B cell (primary cell): Measurements from ENCODE around the gene PALLD. TPM values are rescaled to one million over a fixed set of nuclear protein-coding genes. Genes with fewer than 3 reads are reported as not detected.

ENCODE experiments used
- ATAC-seq: fragments of 200-7000 bp; cut with Tn5 transposase; one replicate; pipeline ENCODE4 v1.10.0; 2021; ENCODE audit warnings: low read depth, mild to moderate bottlenecking, moderate number of reproducible peaks, moderate library complexity
- CTCF ChIA-PET: fragments of 350-600 bp; sonication (Branson Sonifier 250); formaldehyde crosslinking; loops from one replicate; lab custom pipeline; 2021; ENCODE audit warnings: antibody characterized with exemption, inconsistent platforms; lab: Charles Lee
- POLR2A ChIA-PET: fragments of 350-600 bp; sonication (Branson Sonifier 250); formaldehyde crosslinking; loops from one replicate; lab custom pipeline; 2021; ENCODE audit warnings: antibody characterized with exemption; lab: Charles Lee
- DNase-seq: peaks from one replicate; pipeline ENCODE4 v3.0.0; 2013
- H2AFZ ChIP-seq: 2 replicates; pipeline ENCODE4 v1.6.1; 2012; ENCODE audit warnings: mild to moderate bottlenecking, low read depth, low read length; ENCODE audit not compliant: insufficient read depth, poor library complexity, severe bottlenecking
- H3K27ac ChIP-seq, 2 donors: 1 replicate in 1 of 2; 2 replicates in 1 of 2; pipeline ENCODE4 v1.5.1; 2012 to 2013; ENCODE audit warnings: low read length in 2 of 2, mild to moderate bottlenecking in 2 of 2, moderate library complexity in 1 of 2
- H3K27me3 ChIP-seq, 4 experiments: fragments of 200-600 bp in 1 of 4; sonication (generic) in 1 of 4; replicated peaks in 1 of 4; 1 replicate in 2 of 4; 2 replicates in 2 of 4; pipeline versions ENCODE4 v1.6.1 to v1.7.0; 2013 to 2016; ENCODE audit warnings: low read length in 3 of 4, mild to moderate bottlenecking in 2 of 4, mixed read lengths in 1 of 4, moderate library complexity in 1 of 4; ENCODE audit not compliant: insufficient read depth in 4 of 4, control insufficient read depth in 3 of 4; ENCODE audit errors: control extremely low read depth in 1 of 4
- H3K36me3 ChIP-seq, 2 experiments: replicated peaks in 1 of 2; 1 replicate in 1 of 2; 2 replicates in 1 of 2; pipeline versions ENCODE4 v1.6.1 to v1.7.1; 2013; ENCODE audit warnings: low read length in 1 of 2; ENCODE audit not compliant: insufficient read depth in 2 of 2, control insufficient read depth in 1 of 2; ENCODE audit errors: control extremely low read depth in 1 of 2, extremely low read depth in 1 of 2
- H3K4me1 ChIP-seq, 2 donors: fragments of 200-600 bp in 1 of 2; sonication (generic) in 1 of 2; 1 replicate in 1 of 2; 2 replicates in 1 of 2; pipeline versions ENCODE4 v1.5.1 to v1.6.1; 2013 to 2017; ENCODE audit warnings: low read length in 2 of 2; ENCODE audit not compliant: control insufficient read depth in 2 of 2, insufficient read depth in 2 of 2
- H3K4me2 ChIP-seq: replicated peaks from 2 replicates; pipeline ENCODE3; 2012; ENCODE audit warnings: mild to moderate bottlenecking, low read depth, low read length; ENCODE audit not compliant: poor library complexity, severe bottlenecking
- H3K4me3 ChIP-seq, 5 experiments: fragments of 200-600 bp in 1 of 5; sonication (generic) in 1 of 5; 1 replicate in 3 of 5; 2 replicates in 2 of 5; pipeline versions ENCODE4 v1.5.1 to v1.7.0; 2011 to 2016; ENCODE audit warnings: low read length in 4 of 5, mild to moderate bottlenecking in 4 of 5, low read depth in 2 of 5, control low read depth in 1 of 5, moderate library complexity in 1 of 5; ENCODE audit not compliant: insufficient read depth in 1 of 5; ENCODE audit errors: control extremely low read depth in 1 of 5, extremely low read depth in 1 of 5
- H3K79me2 ChIP-seq: fragments of 200-600 bp; sonication (generic); one replicate; pipeline ENCODE4 v1.6.0; 2016; ENCODE audit warnings: low read length; ENCODE audit not compliant: control insufficient read depth, insufficient read depth
- H3K9ac ChIP-seq: fragments of 200-600 bp; sonication (generic); 2 replicates; pipeline ENCODE4 v1.6.1; 2017; ENCODE audit warnings: mild to moderate bottlenecking, low read length, moderate library complexity
- H3K9me3 ChIP-seq, 3 donors: one replicate each; pipeline versions ENCODE4 v1.6.1 to v1.7.1; 2013; ENCODE audit warnings: low read length in 2 of 3; ENCODE audit not compliant: control insufficient read depth in 2 of 3, insufficient read depth in 1 of 3; ENCODE audit errors: control extremely low read depth in 1 of 3
- H4K20me1 ChIP-seq: 2 replicates; pipeline ENCODE4 v1.6.0; 2012; ENCODE audit warnings: mild to moderate bottlenecking, low read length; ENCODE audit not compliant: insufficient read depth, control insufficient read depth, poor library complexity, severe bottlenecking
- H3K27ac Mint-ChIP-seq: one replicate; pipeline ENCODE4 v1.8.0; 2021; ENCODE audit warnings: mixed read lengths
- H3K27me3 Mint-ChIP-seq: one replicate; pipeline ENCODE4 v1.8.0; 2021; ENCODE audit warnings: mixed read lengths
- H3K4me1 Mint-ChIP-seq: one replicate; pipeline ENCODE4 v1.8.0; 2021; ENCODE audit warnings: mixed read lengths
- H3K4me3 Mint-ChIP-seq: one replicate; pipeline ENCODE4 v1.8.0; 2021; ENCODE audit warnings: mixed read lengths
- H3K9me3 Mint-ChIP-seq: one replicate; pipeline ENCODE4 v1.8.0; 2022; ENCODE audit warnings: mixed read lengths; ENCODE audit not compliant: insufficient read depth
- EZH2 ChIP-seq: IDR thresholded peaks from 2 replicates; pipeline ENCODE4 v1.6.1; 2012; ENCODE audit warnings: borderline replicate concordance, low read depth, mild to moderate bottlenecking, moderate library complexity, low read length; ENCODE audit not compliant: insufficient read depth, poor library complexity, severe bottlenecking
- whole genome bisulfite sequencing: methylation state at CpG from one replicate; pipeline ENCODE4 v1.1.5; 2013; ENCODE audit warnings: missing lambda C conversion rate; ENCODE audit not compliant: insufficient coverage; 5-methylcytosine and 5-hydroxymethylcytosine counted together
- intact Hi-C: fragments of 100-400 bp; cut with micrococcal nuclease; formaldehyde crosslinking; loops from one replicate; pipeline ENCODE4 v1.10.0; 2022
- polyA plus RNA-seq: library from polyadenylated mRNA; depleted of rRNA; stranded (reverse); fragments of >200 nt; gene quantifications from 2 replicates; pipeline ENCODE4 v1.2.3, GENCODE V29; 2012
- total RNA-seq, 2 donors: library from RNA; stranded (reverse); fragments of 120-200 nt in 1 of 2; gene quantifications; 1 replicate in 1 of 2; 2 replicates in 1 of 2; pipeline versions ENCODE4 v1.2.3 to v1.2.4, GENCODE V29; 2013 to 2022
- TF ChIP-seq, protein P1 (sequence below): fragments of 200-600 bp; IDR thresholded peaks from one replicate; pipeline ENCODE4 v1.8.0; 2022; ENCODE audit warnings: antibody characterized with exemption, mild to moderate bottlenecking

PALLD gene
- total and polyA plus RNA-seq, 2 donors (not counting 1 experiment from before 2014, with no cell fraction given) = 0.63 to 0.71 TPM

GRCh38 chr4:168812806-168813205 is 316.0 kb downstream of the PALLD start:
- Histone ChIP-seq H3K9me3 (no peaks in the 10 kb centered on the region), H3K27me3 (peaks cover 0 to 6% (median 4%) of the 10 kb centered on the region in 4 experiments), H2AFZ (no peak overlapping the region), H3K4me3 (no peak overlapping the region), H3K79me2 (no peaks in the 10 kb centered on the region), H3K4me1 (peaks cover 4 to 5% of the 10 kb centered on the region in 2 donors), H4K20me1 (no peaks in the 10 kb centered on the region), H3K27ac (no peak overlapping the region), H3K9ac (no peak overlapping the region), H3K36me3 (no peaks in the 10 kb centered on the region), H3K4me2 (no peak overlapping the region)
- 94% methylated on average over 3 of the region's 6 CpGs for WGBS
- Mint-ChIP-seq H3K27ac (no peak overlapping the region), H3K4me1 (peaks cover 12% of the 10 kb centered on the region), H3K27me3 (peaks cover 43% of the 10 kb centered on the region), H3K4me3 (no peak overlapping the region), H3K9me3 (no peaks in the 10 kb centered on the region)
- ATAC-seq (no peak), DNase-seq (no peak)
- intact Hi-C loops = no loop called here
- CTCF ChIA-PET = no interaction called here
- POLR2A ChIA-PET = no interaction called here
- TF ChIP-seq, protein P1, sequence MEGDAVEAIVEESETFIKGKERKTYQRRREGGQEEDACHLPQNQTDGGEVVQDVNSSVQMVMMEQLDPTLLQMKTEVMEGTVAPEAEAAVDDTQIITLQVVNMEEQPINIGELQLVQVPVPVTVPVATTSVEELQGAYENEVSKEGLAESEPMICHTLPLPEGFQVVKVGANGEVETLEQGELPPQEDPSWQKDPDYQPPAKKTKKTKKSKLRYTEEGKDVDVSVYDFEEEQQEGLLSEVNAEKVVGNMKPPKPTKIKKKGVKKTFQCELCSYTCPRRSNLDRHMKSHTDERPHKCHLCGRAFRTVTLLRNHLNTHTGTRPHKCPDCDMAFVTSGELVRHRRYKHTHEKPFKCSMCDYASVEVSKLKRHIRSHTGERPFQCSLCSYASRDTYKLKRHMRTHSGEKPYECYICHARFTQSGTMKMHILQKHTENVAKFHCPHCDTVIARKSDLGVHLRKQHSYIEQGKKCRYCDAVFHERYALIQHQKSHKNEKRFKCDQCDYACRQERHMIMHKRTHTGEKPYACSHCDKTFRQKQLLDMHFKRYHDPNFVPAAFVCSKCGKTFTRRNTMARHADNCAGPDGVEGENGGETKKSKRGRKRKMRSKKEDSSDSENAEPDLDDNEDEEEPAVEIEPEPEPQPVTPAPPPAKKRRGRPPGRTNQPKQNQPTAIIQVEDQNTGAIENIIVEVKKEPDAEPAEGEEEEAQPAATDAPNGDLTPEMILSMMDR = no peak
- TF ChIP-seq EZH2 = no peak

DNA sequence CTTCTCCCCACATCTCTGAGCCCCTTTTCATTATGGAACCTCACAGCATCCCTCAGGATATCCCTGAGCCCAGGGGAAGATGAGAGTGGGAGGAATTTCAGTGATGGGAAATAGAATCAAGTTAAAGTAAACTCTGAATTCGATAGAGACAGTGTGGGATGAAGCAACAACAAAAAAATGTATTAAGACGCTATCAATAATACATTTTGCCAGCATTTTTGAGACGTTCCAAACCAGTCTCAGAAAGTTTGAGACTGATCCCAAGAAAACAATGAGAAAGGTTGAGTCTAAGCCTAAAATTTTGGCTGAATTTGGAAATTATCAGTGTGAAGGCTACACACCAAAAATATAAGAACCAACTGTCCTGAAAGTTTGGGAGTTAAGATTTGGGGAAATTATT is 317.0 kb downstream of the PALLD start:
- peaks cover 12% of the 10 kb centered on the region for H3K4me1 Mint-ChIP-seq
- Histone ChIP-seq H3K4me1 (peaks cover 4 to 5% of the 10 kb centered on the region in 2 donors), H3K4me2 (no peak overlapping the region), H3K9ac (no peak overlapping the region), H3K9me3 (no peaks in the 10 kb centered on the region), H3K79me2 (no peaks in the 10 kb centered on the region), H3K4me3 (no peak overlapping the region), H3K27ac (no peak overlapping the region), H3K36me3 (no peaks in the 10 kb centered on the region), H2AFZ (no peak overlapping the region), H3K27me3 (peaks cover 0 to 10% (median 5%) of the 10 kb centered on the region in 4 experiments), H4K20me1 (no peaks in the 10 kb centered on the region)
- no peak overlapping the region for H3K4me3 Mint-ChIP-seq
- H3K27me3 Mint-ChIP-seq = peaks cover 47% of the 10 kb centered on the region
- ATAC-seq (no peak), DNase-seq (no peak)
- no CpG with 5 or more reads among the region's 3 CpGs for whole genome bisulfite sequencing
- intact Hi-C loops = no loop called here
- no peak overlapping the region for H3K27ac Mint-ChIP-seq
- no peak for TF ChIP-seq EZH2
- TF ChIP-seq, protein P1 = no peak
- ChIA-PET POLR2A (no interaction called here), CTCF (no interaction called here)
- no peaks in the 10 kb centered on the region for H3K9me3 Mint-ChIP-seq
